ENCODE data around the gene PTPRG.

GRCh38 chr3:61986473-61986872 is 425.1 kb downstream of the PTPRG start:
- TF ChIP-seq CTCF (optimal IDR thresholded peaks at IDR 0.05 in 1 of 3, IDR thresholded peaks at IDR 0.05 in 1 of 3, conservative IDR thresholded peaks at IDR 0.05 in 1 of 3; ENCODE audit: extremely low read depth in 1 of 3, insufficient read depth in 2 of 3, low read length in 3 of 3): no peak
- no peak for TF ChIP-seq EZH2 (IDR thresholded peaks at IDR 0.05; ENCODE audit: low read length)

All from keratinocyte (primary cell).